Hematopoietic multipotent progenitor cell treated with erythropoietin and hydrocortisone succinate and interleukin-3 and kit ligand, for 8 days (in vitro differentiated cells): ENCODE results near the gene HOXB13.

Source experiments
- DNase-seq: peaks from one replicate; pipeline ENCODE4 v3.0.0-alpha.2; 2015

HOXB13 gene

GRCh38 chr17:48704361-48705248, 23.9 kb downstream of the HOXB13 start:
- no peak for DNase-seq

DNA sequence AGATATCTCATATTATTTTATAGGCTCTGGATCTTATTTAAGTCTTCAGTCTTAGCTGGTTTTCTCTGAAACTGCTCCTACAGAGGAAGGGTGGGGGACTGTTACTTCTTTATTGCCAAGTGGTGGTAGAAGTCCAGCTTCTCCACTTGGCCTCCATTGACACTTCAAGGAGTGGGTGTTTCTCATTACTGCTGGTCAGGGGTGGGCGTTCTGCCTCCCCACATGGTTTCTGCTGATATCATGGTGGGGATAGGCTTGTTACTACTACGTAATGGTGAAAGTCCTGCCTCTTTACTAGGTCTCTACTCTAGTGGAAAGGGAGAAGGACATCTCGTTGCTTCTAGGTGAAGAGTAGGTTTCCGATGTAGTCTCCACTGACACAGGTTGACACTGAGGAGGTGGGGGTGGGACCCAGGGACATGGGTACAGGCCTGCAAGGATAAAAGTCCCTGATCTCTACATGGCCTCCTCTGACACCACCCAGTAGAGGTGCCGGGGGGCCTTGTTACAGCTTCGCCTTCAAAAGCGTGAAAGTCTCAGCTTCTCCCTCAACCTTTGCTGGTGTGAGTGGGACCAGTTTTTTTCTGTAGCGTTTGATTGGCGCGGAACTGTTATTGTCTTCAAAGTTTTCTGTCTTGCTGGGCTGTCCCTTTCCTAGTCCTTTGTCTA, 26.6 kb downstream of the HOXB13 start:
- no peak for DNase-seq

GRCh38 chr17:48693178-48693577, 35.4 kb downstream of the HOXB13 start:
- DNase-seq = no peak

DNA sequence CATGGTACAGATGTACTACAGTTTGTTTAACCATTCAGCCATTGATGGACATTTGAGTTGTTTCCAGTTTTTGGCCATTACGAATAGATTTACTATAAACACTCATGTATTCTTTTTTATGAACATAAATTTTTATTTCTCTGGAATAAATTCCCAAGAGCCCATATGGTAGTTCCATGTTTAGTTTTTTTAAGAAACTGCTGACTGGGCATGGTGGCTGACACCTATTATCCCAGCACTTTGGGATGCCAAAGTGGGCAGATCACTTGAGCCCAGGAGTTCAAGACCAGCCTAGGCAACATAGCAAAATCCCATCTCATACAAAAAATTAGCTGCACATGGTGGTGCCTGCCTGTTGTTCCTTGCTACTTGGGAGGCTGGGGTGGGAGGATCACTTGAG, 36.5 kb downstream of the HOXB13 start:
- DNase-seq = no peak

GRCh38 chr17:48690655-48691054, 37.9 kb downstream of the HOXB13 start:
- DNase-seq = no peak

- no peak for DNase-seq
Observed at GRCh38 chr17:48681609-48682008, 46.9 kb downstream of the HOXB13 start.

GRCh38 chr17:48679385-48680096, 49.0 kb downstream of the HOXB13 start:
- DNase-seq = no peak

GRCh38 chr17:48678141-48678971, 50.2 kb downstream of the HOXB13 start:
- peak; percentile 51 for DNase-seq

GRCh38 chr17:48676963-48677558, 51.5 kb downstream of the HOXB13 start:
- DNase-seq = no peak
